Measurements from ENCODE around the gene DIRAS2.

The DIRAS2 gene

DNA sequence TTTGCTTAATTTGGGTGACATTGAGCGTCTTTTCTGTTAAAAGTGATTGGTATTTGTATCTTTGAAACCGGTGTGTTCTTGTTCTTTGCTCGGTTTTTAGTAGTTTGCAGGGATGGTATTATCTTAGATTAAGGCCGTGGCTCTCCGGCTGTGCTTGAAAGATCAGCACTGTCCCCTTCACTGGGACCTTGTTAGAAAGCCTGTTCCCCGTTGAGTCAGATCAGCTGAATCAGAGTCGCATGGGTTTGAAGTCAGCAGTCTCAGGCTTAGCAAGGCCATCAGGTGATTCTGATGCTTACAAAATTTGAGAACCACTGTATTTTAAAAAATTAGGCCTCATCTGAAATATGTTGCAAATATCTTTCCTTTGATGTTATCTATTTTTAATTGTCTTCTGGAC, 5.0 kb downstream of the DIRAS2 start:
- TF ChIP-seq FOXP2 (optimal IDR thresholded peaks at IDR 0.05; ENCODE audit: borderline replicate concordance, extremely low read depth, extremely low read length, insufficient read depth) (no peak), TAF1 (IDR thresholded peaks at IDR 0.05; ENCODE audit: borderline replicate concordance, insufficient read depth, low read length) (no peak), POLR2AphosphoS5 (IDR thresholded peaks at IDR 0.05; ENCODE audit: low read depth, low read length) (no peak), SIN3A (IDR thresholded peaks at IDR 0.05; ENCODE audit: borderline replicate concordance, insufficient read depth, low read length) (no peak)
- TF ChIP-seq, protein P1, sequence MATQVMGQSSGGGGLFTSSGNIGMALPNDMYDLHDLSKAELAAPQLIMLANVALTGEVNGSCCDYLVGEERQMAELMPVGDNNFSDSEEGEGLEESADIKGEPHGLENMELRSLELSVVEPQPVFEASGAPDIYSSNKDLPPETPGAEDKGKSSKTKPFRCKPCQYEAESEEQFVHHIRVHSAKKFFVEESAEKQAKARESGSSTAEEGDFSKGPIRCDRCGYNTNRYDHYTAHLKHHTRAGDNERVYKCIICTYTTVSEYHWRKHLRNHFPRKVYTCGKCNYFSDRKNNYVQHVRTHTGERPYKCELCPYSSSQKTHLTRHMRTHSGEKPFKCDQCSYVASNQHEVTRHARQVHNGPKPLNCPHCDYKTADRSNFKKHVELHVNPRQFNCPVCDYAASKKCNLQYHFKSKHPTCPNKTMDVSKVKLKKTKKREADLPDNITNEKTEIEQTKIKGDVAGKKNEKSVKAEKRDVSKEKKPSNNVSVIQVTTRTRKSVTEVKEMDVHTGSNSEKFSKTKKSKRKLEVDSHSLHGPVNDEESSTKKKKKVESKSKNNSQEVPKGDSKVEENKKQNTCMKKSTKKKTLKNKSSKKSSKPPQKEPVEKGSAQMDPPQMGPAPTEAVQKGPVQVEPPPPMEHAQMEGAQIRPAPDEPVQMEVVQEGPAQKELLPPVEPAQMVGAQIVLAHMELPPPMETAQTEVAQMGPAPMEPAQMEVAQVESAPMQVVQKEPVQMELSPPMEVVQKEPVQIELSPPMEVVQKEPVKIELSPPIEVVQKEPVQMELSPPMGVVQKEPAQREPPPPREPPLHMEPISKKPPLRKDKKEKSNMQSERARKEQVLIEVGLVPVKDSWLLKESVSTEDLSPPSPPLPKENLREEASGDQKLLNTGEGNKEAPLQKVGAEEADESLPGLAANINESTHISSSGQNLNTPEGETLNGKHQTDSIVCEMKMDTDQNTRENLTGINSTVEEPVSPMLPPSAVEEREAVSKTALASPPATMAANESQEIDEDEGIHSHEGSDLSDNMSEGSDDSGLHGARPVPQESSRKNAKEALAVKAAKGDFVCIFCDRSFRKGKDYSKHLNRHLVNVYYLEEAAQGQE (IDR thresholded peaks at IDR 0.05; ENCODE audit: insufficient read depth in 1 of 2, low read depth in 2 of 2, low read length in 2 of 2), result no peak

DNA sequence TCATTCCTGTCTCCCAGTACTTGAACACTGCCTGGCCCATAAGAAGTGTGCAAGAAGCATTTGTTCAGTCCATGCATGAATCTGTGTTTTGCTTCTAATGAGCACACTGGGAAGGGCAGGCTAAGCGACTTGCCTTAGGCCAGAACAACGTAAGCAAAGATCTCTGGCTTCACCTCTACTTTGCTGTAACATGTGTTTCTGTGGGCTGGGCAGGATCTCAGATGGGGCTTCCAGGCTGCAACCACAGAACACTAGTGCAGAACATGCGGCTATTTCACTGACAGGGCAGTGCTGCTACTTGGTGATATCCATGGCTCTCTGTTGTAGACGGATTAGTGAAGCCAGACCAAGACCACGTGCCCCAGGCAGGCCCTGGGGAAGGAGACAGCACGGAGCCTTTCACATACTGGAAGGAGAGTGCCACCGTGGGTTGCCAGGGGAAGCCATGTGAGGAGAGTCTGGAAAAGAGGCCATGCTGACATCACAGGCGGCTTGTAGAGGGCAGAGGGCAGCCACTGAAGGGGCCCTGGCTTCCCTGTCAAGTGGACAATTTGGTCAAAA, 9.9 kb downstream of the DIRAS2 start:
- TF ChIP-seq FOXP2 (optimal IDR thresholded peaks at IDR 0.05; ENCODE audit: borderline replicate concordance, extremely low read depth, extremely low read length, insufficient read depth), result no peak
- no peak for TF ChIP-seq POLR2AphosphoS5 (IDR thresholded peaks at IDR 0.05; ENCODE audit: low read depth, low read length)
- TF ChIP-seq, protein P1 (IDR thresholded peaks at IDR 0.05; ENCODE audit: insufficient read depth in 1 of 2, low read depth in 2 of 2, low read length in 2 of 2), result no peak
- no peak for TF ChIP-seq SIN3A (IDR thresholded peaks at IDR 0.05; ENCODE audit: borderline replicate concordance, insufficient read depth, low read length)
- TF ChIP-seq TAF1 (IDR thresholded peaks at IDR 0.05; ENCODE audit: borderline replicate concordance, insufficient read depth, low read length), result no peak

DNA sequence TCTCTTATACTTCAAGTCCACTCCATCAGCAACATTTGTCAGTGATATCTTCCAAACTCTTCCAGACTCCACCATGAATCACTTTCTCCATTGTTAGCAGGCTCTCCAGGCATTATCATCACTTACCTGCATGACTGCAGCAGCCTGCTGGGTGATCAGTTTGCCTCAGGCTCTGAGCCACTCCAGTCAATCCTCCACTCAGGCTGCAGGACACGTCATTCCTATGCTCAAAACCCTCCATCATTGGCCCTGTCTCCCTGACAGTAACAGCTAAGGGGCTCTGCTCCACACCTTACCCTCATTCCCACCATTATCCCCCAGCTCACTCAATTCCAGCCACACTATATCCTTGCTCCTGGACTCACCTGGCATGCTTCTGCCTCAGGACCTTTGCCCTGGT, 10.7 kb downstream of the DIRAS2 start:
- TF ChIP-seq TAF1 (IDR thresholded peaks at IDR 0.05; ENCODE audit: borderline replicate concordance, insufficient read depth, low read length) (no peak), POLR2AphosphoS5 (IDR thresholded peaks at IDR 0.05; ENCODE audit: low read depth, low read length) (no peak), FOXP2 (optimal IDR thresholded peaks at IDR 0.05; ENCODE audit: borderline replicate concordance, extremely low read depth, extremely low read length, insufficient read depth) (no peak), SIN3A (IDR thresholded peaks at IDR 0.05; ENCODE audit: borderline replicate concordance, insufficient read depth, low read length) (no peak)
- TF ChIP-seq, protein P1 (IDR thresholded peaks at IDR 0.05; ENCODE audit: insufficient read depth in 1 of 2, low read depth in 2 of 2, low read length in 2 of 2), result no peak

DNA sequence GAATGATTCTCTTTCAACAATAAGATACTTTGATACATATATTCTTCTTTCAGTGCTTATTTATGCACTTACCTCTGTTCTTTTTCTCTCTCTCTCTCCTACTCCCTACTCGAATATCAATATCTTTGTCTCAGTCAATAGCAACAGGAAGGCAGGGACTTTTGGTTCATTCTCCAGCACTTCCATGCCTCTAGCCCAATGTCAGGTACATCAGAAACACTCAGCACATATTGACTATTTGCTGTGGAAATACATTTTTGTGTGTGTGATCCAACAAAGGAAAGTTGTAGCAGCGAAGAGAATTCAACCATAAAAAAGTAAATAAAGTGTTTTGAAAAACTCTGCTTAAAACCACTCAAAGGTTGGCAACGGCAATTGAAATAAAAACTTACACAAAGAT, 12.6 kb downstream of the DIRAS2 start:
- TF ChIP-seq FOXP2 (optimal IDR thresholded peaks at IDR 0.05; ENCODE audit: borderline replicate concordance, extremely low read depth, extremely low read length, insufficient read depth), result no peak
- no peak for TF ChIP-seq SIN3A (IDR thresholded peaks at IDR 0.05; ENCODE audit: borderline replicate concordance, insufficient read depth, low read length)
- TF ChIP-seq, protein P1 (IDR thresholded peaks at IDR 0.05; ENCODE audit: insufficient read depth in 1 of 2, low read depth in 2 of 2, low read length in 2 of 2), result no peak
- no peak for TF ChIP-seq POLR2AphosphoS5 (IDR thresholded peaks at IDR 0.05; ENCODE audit: low read depth, low read length)
- TF ChIP-seq TAF1 (IDR thresholded peaks at IDR 0.05; ENCODE audit: borderline replicate concordance, insufficient read depth, low read length), result no peak
